Mucosa of rectum (tissue), 2 donors: ENCODE results near the gene RPS5.
A peak's percentile ranks its signal among the peaks of the same experiment; 100 is the strongest.

Source experiments
- H3K27ac ChIP-seq, 2 donors: one replicate each; pipeline ENCODE4 v1.7.0; 2013; ENCODE audit warnings: inconsistent platforms in 2 of 2, low read depth in 2 of 2, low read length in 2 of 2
- H3K27me3 ChIP-seq, 2 donors: one replicate each; pipeline ENCODE4 v1.7.0; 2013; ENCODE audit warnings: low read length in 2 of 2; ENCODE audit not compliant: control insufficient read depth in 2 of 2, insufficient read depth in 2 of 2
- H3K36me3 ChIP-seq, 2 donors: one replicate each; pipeline ENCODE4 v1.7.0; 2013; ENCODE audit warnings: low read length in 2 of 2; ENCODE audit not compliant: control insufficient read depth in 2 of 2, insufficient read depth in 2 of 2
- H3K4me1 ChIP-seq, 2 donors: one replicate each; pipeline ENCODE4 v1.7.0; 2013; ENCODE audit warnings: low read length in 2 of 2, mild to moderate bottlenecking in 1 of 2; ENCODE audit not compliant: control insufficient read depth in 2 of 2, insufficient read depth in 2 of 2
- H3K4me3 ChIP-seq, 2 donors: one replicate each; pipeline ENCODE4 v1.7.0; 2013; ENCODE audit warnings: low read length in 2 of 2
- H3K9ac ChIP-seq, 2 donors: one replicate each; pipeline ENCODE4 v1.7.0; 2013; ENCODE audit warnings: low read length in 2 of 2, low read depth in 1 of 2, mild to moderate bottlenecking in 1 of 2
- H3K9me3 ChIP-seq, 2 donors: one replicate each; pipeline ENCODE4 v1.7.0; 2013; ENCODE audit warnings: low read length in 2 of 2; ENCODE audit not compliant: control insufficient read depth in 2 of 2
- donor health status: healthy.
- donor health status: Normal muscosa, but diverticular disease.

RPS5 gene

DNA sequence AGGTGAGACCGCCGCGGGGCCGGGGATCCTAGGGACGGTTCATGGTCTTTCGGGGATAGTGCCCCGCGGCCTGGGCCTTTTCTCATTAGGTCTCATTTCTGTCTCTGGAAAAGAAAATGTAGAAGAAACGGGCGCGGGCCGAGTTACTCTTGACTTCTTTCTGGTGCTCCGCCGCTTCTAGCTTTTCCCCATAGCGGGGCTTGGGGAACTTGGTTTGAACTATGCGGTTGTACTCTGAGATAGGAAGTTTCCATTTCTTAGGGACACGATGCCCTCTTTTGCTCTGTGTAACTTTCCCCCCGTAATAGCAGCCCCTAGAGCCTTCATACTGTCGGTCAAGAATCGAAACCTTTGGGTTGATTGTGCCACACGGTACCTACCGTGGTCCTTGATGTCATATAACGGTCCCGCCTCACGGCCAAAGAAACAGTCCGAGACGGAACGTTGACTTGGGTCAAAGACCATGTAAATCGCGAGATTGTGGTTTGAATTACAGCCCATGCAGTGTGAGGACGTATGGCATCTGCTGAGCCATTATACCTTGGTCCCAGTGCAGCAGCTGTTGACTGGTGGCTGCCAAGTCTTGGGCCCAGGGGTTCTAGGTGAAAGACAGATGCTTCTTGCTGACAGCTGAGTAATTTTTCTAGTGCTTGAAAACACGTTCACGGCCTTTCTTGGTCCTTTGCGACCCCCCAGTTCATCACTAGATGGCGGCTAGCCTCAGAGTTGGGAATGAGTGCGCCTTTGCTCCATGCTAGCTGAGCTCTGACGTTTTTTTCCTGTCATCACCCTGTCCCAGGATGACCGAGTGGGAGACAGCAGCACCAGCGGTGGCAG lies 487 bp downstream of the RPS5 start:
- Histone ChIP-seq H3K27ac (peak overlapping the region in 1 of 2 donors; percentile 48), H3K4me3 (peak overlapping the region; percentile 77 to 80), H3K9ac (peak overlapping the region; percentile 66 to 89), H3K27me3 (no peaks in the 10 kb centered on the region), H3K4me1 (peaks cover 18 to 26% of the 10 kb centered on the region in 2 donors), H3K36me3 (peaks cover 4 to 13% of the 10 kb centered on the region in 2 donors), H3K9me3 (no peaks in the 10 kb centered on the region)

DNA sequence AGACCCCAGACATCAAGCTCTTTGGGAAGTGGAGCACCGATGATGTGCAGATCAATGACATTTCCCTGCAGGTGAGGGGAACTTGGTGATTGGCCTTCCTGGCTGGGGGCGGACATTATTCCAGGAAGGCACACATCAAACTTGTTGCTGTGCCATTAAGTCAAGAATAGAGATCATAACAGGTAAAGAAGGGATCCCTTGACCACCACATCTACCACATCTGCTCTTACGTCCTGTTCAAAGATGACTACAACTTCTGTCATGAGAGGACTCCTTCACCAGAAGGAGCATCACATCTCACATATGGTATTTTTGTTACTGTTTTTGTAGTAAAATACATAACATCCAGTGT lies 1.1 kb downstream of the RPS5 start:
- peaks cover 8 to 18% of the 10 kb centered on the region in 2 donors for H3K36me3 ChIP-seq
- peak overlapping the region in 1 of 2 donors; percentile 89 for H3K9ac ChIP-seq
- H3K9me3 ChIP-seq: no peaks in the 10 kb centered on the region
- H3K27me3 ChIP-seq: no peaks in the 10 kb centered on the region
- no peak overlapping the region for H3K27ac ChIP-seq
- peaks cover 18 to 26% of the 10 kb centered on the region in 2 donors for H3K4me1 ChIP-seq
- H3K4me3 ChIP-seq: peak overlapping the region; percentile 77 to 80

GRCh38 chr19:58392945-58393724 lies 6.1 kb downstream of the RPS5 start:
- H3K4me3 ChIP-seq: no peak overlapping the region
- peaks cover 6 to 9% of the 10 kb centered on the region in 2 donors for H3K4me1 ChIP-seq
- H3K36me3 ChIP-seq: peaks cover 22 to 37% of the 10 kb centered on the region in 2 donors
- H3K9me3 ChIP-seq: no peaks in the 10 kb centered on the region
- no peak overlapping the region for H3K27ac ChIP-seq
- peaks cover 13 to 19% of the 10 kb centered on the region in 2 donors for H3K27me3 ChIP-seq
- no peak overlapping the region for H3K9ac ChIP-seq

GRCh38 chr19:58393725-58394033 lies 6.6 kb downstream of the RPS5 start:
- Histone ChIP-seq H3K9me3 (no peaks in the 10 kb centered on the region), H3K9ac (no peak overlapping the region), H3K4me1 (peaks cover 4 to 6% of the 10 kb centered on the region in 2 donors), H3K36me3 (peaks cover 20 to 34% of the 10 kb centered on the region in 2 donors), H3K4me3 (no peak overlapping the region), H3K27ac (no peak overlapping the region), H3K27me3 (peaks cover 13 to 23% of the 10 kb centered on the region in 2 donors)

GRCh38 chr19:58394821-58395219 lies 7.8 kb downstream of the RPS5 start:
- Histone ChIP-seq H3K36me3 (peaks cover 20 to 34% of the 10 kb centered on the region in 2 donors), H3K4me3 (no peak overlapping the region), H3K9me3 (no peaks in the 10 kb centered on the region), H3K4me1 (peaks cover 4 to 6% of the 10 kb centered on the region in 2 donors), H3K9ac (no peak overlapping the region), H3K27ac (no peak overlapping the region), H3K27me3 (peaks cover 13 to 23% of the 10 kb centered on the region in 2 donors)

- Histone ChIP-seq H3K27ac (no peak within 1 kb of the TSS), H3K27me3 (peaks cover 13 to 23% of the 10 kb centered on the region in 2 donors), H3K9me3 (no peaks in the 10 kb centered on the region), H3K9ac (no peak within 1 kb of the TSS), H3K36me3 (peaks cover 20 to 34% of the 10 kb centered on the region in 2 donors), H3K4me1 (peaks cover 4 to 6% of the 10 kb centered on the region in 2 donors), H3K4me3 (no peak within 1 kb of the TSS)
Measured at GRCh38 chr19:58395220-58395978, 8.3 kb downstream of the RPS5 start, which contains the start of gene RNF225. RNF225 (plus strand) TSS chr19:58395656; CDS start chr19:58396090, 434 bp downstream.

DNA sequence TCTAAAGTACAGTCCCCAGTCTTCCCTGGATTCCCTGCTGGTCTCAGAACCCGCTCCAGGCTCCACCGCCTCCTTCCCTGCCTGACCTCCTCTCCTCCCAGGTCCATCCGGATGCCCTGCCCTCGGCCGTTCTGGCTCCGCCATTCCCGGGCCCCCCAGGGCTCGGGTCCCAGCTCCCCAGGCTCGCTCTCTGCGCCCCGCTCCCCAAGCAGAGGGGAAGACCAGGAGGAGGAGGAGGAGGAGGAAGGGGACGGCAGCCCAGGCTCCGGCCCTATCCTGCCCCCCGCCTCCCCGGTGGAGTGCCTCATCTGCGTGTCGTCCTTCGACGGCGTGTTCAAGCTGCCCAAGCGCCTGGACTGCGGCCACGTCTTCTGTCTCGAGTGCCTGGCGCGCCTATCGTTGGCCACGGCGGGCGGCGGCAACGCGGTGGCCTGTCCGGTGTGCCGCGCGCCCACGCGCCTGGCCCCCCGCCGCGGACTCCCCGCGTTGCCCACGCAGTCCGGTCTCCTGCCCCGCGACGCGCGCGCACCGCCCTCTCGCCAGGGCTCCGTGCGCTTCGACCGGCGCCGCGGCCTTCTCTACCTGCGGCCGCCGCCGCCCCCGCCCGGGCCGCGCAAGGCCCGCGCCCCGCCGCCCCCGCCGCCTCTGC lies 9.0 kb downstream of the RPS5 start:
- peaks cover 13 to 23% of the 10 kb centered on the region in 2 donors for H3K27me3 ChIP-seq
- H3K9ac ChIP-seq: no peak overlapping the region

DNA sequence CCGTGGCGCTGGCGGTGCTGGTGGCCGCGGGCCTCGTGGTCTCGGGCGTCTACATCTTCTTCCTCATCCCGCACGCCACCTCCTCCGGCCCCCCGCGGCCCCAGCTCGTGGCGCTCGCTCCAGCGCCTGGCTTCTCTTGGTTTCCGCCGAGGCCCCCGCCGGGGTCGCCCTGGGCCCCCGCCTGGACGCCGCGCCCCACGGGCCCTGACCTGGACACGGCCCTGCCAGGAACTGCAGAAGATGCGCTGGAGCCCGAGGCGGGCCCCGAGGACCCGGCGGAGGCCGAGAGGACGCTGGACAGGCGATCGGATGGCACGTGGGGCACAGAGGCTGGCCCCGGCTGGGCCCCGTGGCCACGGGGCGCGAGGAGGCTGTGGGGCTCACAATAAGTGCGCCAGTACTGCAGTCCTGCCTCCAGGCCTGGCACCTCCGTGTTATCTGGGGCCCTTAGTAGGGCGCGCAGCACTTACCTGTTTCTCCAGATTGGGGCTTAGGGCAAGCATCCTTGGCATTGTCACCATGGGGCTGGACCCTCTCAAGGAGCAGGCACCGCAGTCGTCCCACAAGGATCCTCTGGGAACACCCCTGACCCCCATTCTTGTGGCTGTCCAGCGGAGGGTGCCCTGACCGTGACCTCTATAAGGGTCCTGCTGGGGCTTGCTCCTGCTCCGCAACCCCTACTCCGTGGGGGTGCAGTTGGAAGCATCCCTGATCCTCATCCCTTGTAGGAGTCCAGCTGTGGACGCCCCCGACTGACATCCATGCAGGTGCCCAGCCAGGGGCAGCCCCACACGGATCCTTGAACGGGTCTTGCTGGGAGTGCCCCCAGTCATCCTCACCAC lies 9.8 kb downstream of the RPS5 start:
- no peaks in the 10 kb centered on the region for H3K9me3 ChIP-seq
- H3K9ac ChIP-seq: no peak overlapping the region
- peaks cover 20 to 27% of the 10 kb centered on the region in 2 donors for H3K36me3 ChIP-seq
- H3K27me3 ChIP-seq: peaks cover 13 to 23% of the 10 kb centered on the region in 2 donors
- H3K4me3 ChIP-seq: no peak overlapping the region
- H3K4me1 ChIP-seq: peaks cover 10% of the 10 kb centered on the region in 2 donors
- H3K27ac ChIP-seq: no peak overlapping the region

More for the DNA sequence above, 9.0 kb downstream of the RPS5 start:
- Histone ChIP-seq H3K36me3 (peaks cover 20 to 27% of the 10 kb centered on the region in 2 donors), H3K27ac (no peak overlapping the region), H3K4me1 (peaks cover 9 to 10% of the 10 kb centered on the region in 2 donors), H3K4me3 (no peak overlapping the region), H3K9me3 (no peaks in the 10 kb centered on the region)

DNA sequence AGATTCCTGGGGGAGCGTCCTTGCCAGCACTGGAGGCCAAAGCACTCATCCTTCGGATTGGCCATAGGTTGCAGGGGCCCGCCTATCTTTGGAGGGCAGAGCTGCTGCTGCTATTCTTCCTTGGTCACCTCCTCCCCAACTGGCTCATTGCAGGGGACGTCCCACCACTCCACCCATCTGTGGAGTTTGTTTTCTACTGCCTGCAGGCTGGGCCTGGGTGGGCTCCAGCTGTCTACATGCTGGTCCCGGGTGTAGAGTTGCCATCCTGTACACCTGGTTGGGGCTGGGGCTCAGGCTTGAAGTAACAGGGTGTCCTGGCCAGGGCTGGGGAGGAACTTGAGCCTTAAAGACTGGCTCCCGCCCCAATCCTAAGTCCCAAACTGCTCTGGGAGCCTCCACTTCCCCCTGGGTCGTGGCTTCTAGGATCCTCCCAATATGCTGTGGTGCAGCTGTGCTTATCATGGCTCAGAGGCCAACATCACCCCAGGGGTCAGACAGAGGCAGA lies 10.5 kb downstream of the RPS5 start:
- H3K9ac ChIP-seq: no peak overlapping the region
- peaks cover 20 to 25% of the 10 kb centered on the region in 2 donors for H3K36me3 ChIP-seq
- peaks cover 10 to 14% of the 10 kb centered on the region in 2 donors for H3K4me1 ChIP-seq
- no peak overlapping the region for H3K27ac ChIP-seq
- H3K27me3 ChIP-seq: peaks cover 13 to 23% of the 10 kb centered on the region in 2 donors
- H3K9me3 ChIP-seq: no peaks in the 10 kb centered on the region
- no peak overlapping the region for H3K4me3 ChIP-seq
